ENCODE results near the gene PTPRQ. TPM values are rescaled to one million over a fixed set of nuclear protein-coding genes. Genes with fewer than 3 reads are reported as not detected.

The PTPRQ gene
- total RNA-seq, 1 donor from 2014 or later: 0.25 TPM

GRCh38 chr12:80484746-80485145 lies 40.7 kb downstream of the PTPRQ start:
- H3K27me3 ChIP-seq: no peaks in the 10 kb centered on the region
- TF ChIP-seq CTCF (IDR thresholded peaks at IDR 0.05) (no peak), POLR2AphosphoS5 (IDR thresholded peaks at IDR 0.05; ENCODE audit: insufficient read depth in 1 of 2, low read depth in 1 of 2) (no peak), POLR2A (IDR thresholded peaks at IDR 0.05) (no peak)
- intact Hi-C loops (cut with DNase I): no loop called here
- no peak overlapping the region for H3K4me3 ChIP-seq
- no peak for DNase-seq (ENCODE audit: extremely low spot score in 2 of 2)
- H3K36me3 ChIP-seq: no peaks in the 10 kb centered on the region
- H3K4me1 ChIP-seq: no peaks in the 10 kb centered on the region
- no peak overlapping the region for H3K27ac ChIP-seq
- H3K9me3 ChIP-seq: no peaks in the 10 kb centered on the region

DNA sequence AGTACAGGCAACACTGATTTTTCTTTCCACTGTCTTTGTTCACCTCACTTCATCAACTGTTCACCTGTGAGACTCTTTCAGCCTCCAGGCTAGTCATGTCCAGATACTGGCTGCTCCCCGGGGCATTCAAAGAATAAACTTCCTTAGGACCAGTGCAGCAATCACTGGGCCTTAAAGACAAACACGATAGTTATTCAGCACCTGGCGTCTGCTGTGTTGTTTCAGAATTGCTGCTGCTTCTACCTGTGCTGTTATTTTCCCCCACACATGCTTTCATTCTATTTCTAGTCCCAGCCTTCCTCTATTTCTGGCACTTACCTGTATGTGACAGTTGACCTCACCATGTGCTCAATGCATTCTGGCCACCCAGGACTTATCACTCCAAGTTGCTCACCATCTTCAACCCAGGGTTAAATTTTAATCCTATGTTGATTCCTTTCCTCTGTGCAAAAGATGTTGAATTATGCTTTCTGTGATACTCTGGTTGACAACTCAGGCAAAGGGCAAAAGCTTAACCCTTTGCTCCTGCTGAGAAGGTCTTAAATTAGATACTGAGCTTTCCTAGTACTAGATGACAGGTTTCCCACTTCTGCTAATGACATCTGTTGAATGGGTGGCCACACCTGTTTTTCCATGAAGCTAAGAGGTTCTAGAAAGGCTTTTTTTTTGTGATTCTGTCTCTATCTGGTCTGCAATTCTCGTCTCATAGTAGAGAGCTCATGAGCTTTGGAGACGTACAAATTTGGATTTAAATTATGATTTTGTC lies 41.4 kb downstream of the PTPRQ start:
- TF ChIP-seq CTCF (IDR thresholded peaks at IDR 0.05) (no peak), POLR2AphosphoS5 (IDR thresholded peaks at IDR 0.05; ENCODE audit: insufficient read depth in 1 of 2, low read depth in 1 of 2) (no peak), POLR2A (IDR thresholded peaks at IDR 0.05) (no peak)
- Histone ChIP-seq H3K27me3 (no peaks in the 10 kb centered on the region), H3K9me3 (no peaks in the 10 kb centered on the region), H3K4me3 (no peak overlapping the region), H3K4me1 (no peaks in the 10 kb centered on the region), H3K27ac (no peak overlapping the region), H3K36me3 (no peaks in the 10 kb centered on the region)
- no peak for DNase-seq (ENCODE audit: extremely low spot score in 2 of 2)
- intact Hi-C loops (cut with DNase I): no loop called here

- DNase-seq (ENCODE audit: extremely low spot score in 2 of 2): no peak
- intact Hi-C loops (cut with DNase I): no loop called here
- no peaks in the 10 kb centered on the region for H3K27me3 ChIP-seq
Observed at GRCh38 chr12:80490329-80490728, 46.3 kb downstream of the PTPRQ start.

GRCh38 chr12:80491166-80491565 lies 47.1 kb downstream of the PTPRQ start:
- Histone ChIP-seq H3K27me3 (no peaks in the 10 kb centered on the region), H3K27ac (no peak overlapping the region), H3K36me3 (no peaks in the 10 kb centered on the region), H3K9me3 (no peaks in the 10 kb centered on the region), H3K4me1 (no peaks in the 10 kb centered on the region), H3K4me3 (no peak overlapping the region)
- TF ChIP-seq POLR2AphosphoS5 (IDR thresholded peaks at IDR 0.05; ENCODE audit: insufficient read depth in 1 of 2, low read depth in 1 of 2) (no peak), CTCF (IDR thresholded peaks at IDR 0.05) (no peak), POLR2A (IDR thresholded peaks at IDR 0.05) (no peak)
- intact Hi-C loops (cut with DNase I): no loop called here
- no peak for DNase-seq (ENCODE audit: extremely low spot score in 2 of 2)

More at GRCh38 chr12:80490329-80490728, 46.3 kb downstream of the PTPRQ start:
- H3K36me3 ChIP-seq: no peaks in the 10 kb centered on the region
- H3K9me3 ChIP-seq: no peaks in the 10 kb centered on the region
- H3K4me3 ChIP-seq: no peak overlapping the region
- H3K27ac ChIP-seq: no peak overlapping the region
- TF ChIP-seq POLR2AphosphoS5 (IDR thresholded peaks at IDR 0.05; ENCODE audit: insufficient read depth in 1 of 2, low read depth in 1 of 2) (no peak), POLR2A (IDR thresholded peaks at IDR 0.05) (no peak), CTCF (IDR thresholded peaks at IDR 0.05) (no peak)
- H3K4me1 ChIP-seq: no peaks in the 10 kb centered on the region

GRCh38 chr12:80493466-80493865 lies 49.4 kb downstream of the PTPRQ start:
- intact Hi-C loops (cut with DNase I): no loop called here
- TF ChIP-seq POLR2AphosphoS5 (IDR thresholded peaks at IDR 0.05; ENCODE audit: insufficient read depth in 1 of 2, low read depth in 1 of 2): no peak
- TF ChIP-seq POLR2A (IDR thresholded peaks at IDR 0.05): no peak
- TF ChIP-seq CTCF (IDR thresholded peaks at IDR 0.05): no peak
- no peak overlapping the region for H3K4me3 ChIP-seq
- no peak for DNase-seq (ENCODE audit: extremely low spot score in 2 of 2)
- H3K4me1 ChIP-seq: no peaks in the 10 kb centered on the region
- no peak overlapping the region for H3K27ac ChIP-seq
- H3K27me3 ChIP-seq: no peaks in the 10 kb centered on the region
- H3K36me3 ChIP-seq: no peaks in the 10 kb centered on the region
- H3K9me3 ChIP-seq: no peaks in the 10 kb centered on the region

Data from vagina (tissue), 2 donors.